Left lobe of liver (tissue), 2 donors: ENCODE results near the gene MTMR1. TPM values are rescaled to one million over a fixed set of nuclear protein-coding genes. Genes with fewer than 3 reads are reported as not detected.

ENCODE experiments used
- ATAC-seq: fragments of 200-7000 bp; cut with Tn5 transposase; one replicate; pipeline ENCODE4 v1.9.1; 2020; ENCODE audit warnings: mild to moderate bottlenecking, moderate library complexity
- DNase-seq: peaks from one replicate; pipeline ENCODE4 v3.0.0-alpha.2; 2020; ENCODE audit warnings: low spot score
- total RNA-seq: library from RNA; stranded (reverse); gene quantifications from one replicate; pipeline ENCODE4 v1.2.1, GENCODE V29; 2021
- donor health status: DM: no; HTN: no; CAD: no; lungs with moderate emphysema.
- donor health status: DM: no; HTN: yes; CAD: no.

MTMR1 gene
- total RNA-seq, 1 donor from 2014 or later = 10.6 TPM

GRCh38 chrX:150761176-150761818 is 68.1 kb downstream of the MTMR1 start:
- ATAC-seq = peak; percentile 9
- DNase-seq = no peak

GRCh38 chrX:150761819-150762216 is 68.6 kb downstream of the MTMR1 start:
- DNase-seq = peak; percentile 6
- ATAC-seq = no peak

- peak; percentile 9 for ATAC-seq
- peak; percentile 22 for DNase-seq
These were observed 69.3 kb downstream of the MTMR1 start for GRCh38 chrX:150762258-150763165.

- DNase-seq (peak; percentile 16), ATAC-seq (no peak)
These were observed 70.2 kb downstream of the MTMR1 start for GRCh38 chrX:150763303-150763797.

GRCh38 chrX:150763810-150764209 is 70.6 kb downstream of the MTMR1 start:
- no peak for ATAC-seq

GRCh38 chrX:150765237-150765636 is 72.0 kb downstream of the MTMR1 start:
- ATAC-seq (no peak), DNase-seq (no peak)

More at GRCh38 chrX:150763810-150764209, 70.6 kb downstream of the MTMR1 start:
- no peak for DNase-seq

- ATAC-seq (no peak), DNase-seq (no peak)
These were observed 72.7 kb downstream of the MTMR1 start for GRCh38 chrX:150765782-150766350.

- ATAC-seq (peak; percentile 20), DNase-seq (no peak)
These were observed 73.3 kb downstream of the MTMR1 start for GRCh38 chrX:150766351-150767044.

GRCh38 chrX:150767045-150767395 is 73.8 kb downstream of the MTMR1 start:
- DNase-seq (no peak), ATAC-seq (peak; percentile 41)

GRCh38 chrX:150767475-150768131 is 74.4 kb downstream of the MTMR1 start:
- no peak for DNase-seq
- no peak for ATAC-seq

- no peak for ATAC-seq
- no peak for DNase-seq
These were observed 74.9 kb downstream of the MTMR1 start for GRCh38 chrX:150768132-150768485.

- no peak for ATAC-seq
- no peak for DNase-seq
These were observed 75.5 kb downstream of the MTMR1 start for GRCh38 chrX:150768580-150769190.

GRCh38 chrX:150769408-150769807 is 76.2 kb downstream of the MTMR1 start:
- ATAC-seq (no peak), DNase-seq (no peak)

GRCh38 chrX:150770623-150771022 is 77.4 kb downstream of the MTMR1 start:
- ATAC-seq (no peak), DNase-seq (no peak)

GRCh38 chrX:150771116-150771515 is 77.9 kb downstream of the MTMR1 start:
- DNase-seq (no peak), ATAC-seq (no peak)

- ATAC-seq (peak; percentile 92), DNase-seq (peak; percentile 77)
These were observed 79.2 kb downstream of the MTMR1 start for GRCh38 chrX:150772150-150772970.

GRCh38 chrX:150773117-150773516 is 79.9 kb downstream of the MTMR1 start:
- DNase-seq = no peak
- no peak for ATAC-seq

- ATAC-seq (peak; percentile 71), DNase-seq (peak; percentile 49)
These were observed 80.4 kb downstream of the MTMR1 start for GRCh38 chrX:150773634-150774033.
